GM21423 (cell line): ENCODE results near the gene SIGLEC14.
"Not testable (repeated sequence)": the region's sequence is repeated elsewhere in the genome, so short reads cannot be mapped to it uniquely, and the experiment has no call there.

Experiments used
- ATAC-seq: cut with Tn5 transposase; IDR thresholded peaks from one replicate; pipeline ENCODE4 v1.9.1; 2021; ENCODE audit warnings: mild to moderate bottlenecking, moderate library complexity; ENCODE audit not compliant: unreplicated experiment

The SIGLEC14 gene

GRCh38 chr19:51646730-51647129 lies at the start of gene SIGLEC14:
Gene SIGLEC14, minus strand, starts transcription at chr19:51646825. Its CDS starts 66 bp downstream, at chr19:51646759.
- ATAC-seq: not testable (repeated sequence)

GRCh38 chr19:51695702-51696315 lies 49.2 kb upstream of the SIGLEC14 start:
- no peak for ATAC-seq

- no peak for ATAC-seq
Measured at GRCh38 chr19:51695088-51695487, 48.5 kb upstream of the SIGLEC14 start.

- ATAC-seq: no peak
Measured at GRCh38 chr19:51694318-51695085, 47.9 kb upstream of the SIGLEC14 start.

GRCh38 chr19:51693819-51694218 lies 47.2 kb upstream of the SIGLEC14 start:
- no peak for ATAC-seq

GRCh38 chr19:51693260-51693659 lies 46.6 kb upstream of the SIGLEC14 start, which contains the start of gene SPACA6:
Gene SPACA6, plus strand, starts transcription at chr19:51693330. Its CDS starts 197 bp downstream, at chr19:51693527.
- no peak for ATAC-seq

- ATAC-seq: no peak
Measured at GRCh38 chr19:51692468-51692867, 45.8 kb upstream of the SIGLEC14 start.

- ATAC-seq: no peak
Measured at GRCh38 chr19:51691584-51692428, 45.2 kb upstream of the SIGLEC14 start.

GRCh38 chr19:51691074-51691583 lies 44.5 kb upstream of the SIGLEC14 start:
- no peak for ATAC-seq

GRCh38 chr19:51690454-51691073 lies 43.9 kb upstream of the SIGLEC14 start:
- ATAC-seq: no peak

- no peak for ATAC-seq
Measured at GRCh38 chr19:51689751-51690453, 43.3 kb upstream of the SIGLEC14 start.

GRCh38 chr19:51688671-51689571 lies 42.3 kb upstream of the SIGLEC14 start:
- no peak for ATAC-seq

- ATAC-seq: no peak
Measured at GRCh38 chr19:51687791-51688670, 41.4 kb upstream of the SIGLEC14 start.

GRCh38 chr19:51686171-51686570 lies 39.5 kb upstream of the SIGLEC14 start:
- no peak for ATAC-seq

GRCh38 chr19:51681286-51681941 lies 34.8 kb upstream of the SIGLEC14 start:
- ATAC-seq: no peak

GRCh38 chr19:51680474-51680873 lies 33.8 kb upstream of the SIGLEC14 start:
- ATAC-seq: no peak

- no peak for ATAC-seq
Measured at GRCh38 chr19:51676566-51677083, 30.0 kb upstream of the SIGLEC14 start.
